HEK293 (cell line): ENCODE results near the gene DCP1A.

Experiments used
- CTCF ChIA-PET: fragments of 350-600 bp; formaldehyde crosslinking; extraction: SDS; loops from one replicate; lab custom pipeline; 2021; ENCODE audit warnings: antibody characterized with exemption; lab: Yijun Ruan, JAX
- POLR2A ChIA-PET: fragments of 300-600 bp; formaldehyde crosslinking; extraction: SDS; loops from one replicate; lab custom pipeline; 2020; ENCODE audit warnings: antibody characterized with exemption, inconsistent platforms; lab: Yijun Ruan, JAX
- H3K27ac ChIP-seq: fragments of 200-500 bp; sonication (Bioruptor generic); 2 replicates; pipeline ENCODE4 v1.5.1; 2014; ENCODE audit warnings: low read depth, low read length, control low read depth, inconsistent platforms; ENCODE audit errors: extremely low read depth
- H3K36me3 ChIP-seq, 2 experiments: fragments of 200-500 bp in 1 of 2; sonication (Bioruptor generic) in 1 of 2; 1 replicate in 1 of 2; 2 replicates in 1 of 2; pipeline ENCODE4 v1.5.1; 2014 to 2017; ENCODE audit warnings: inconsistent platforms in 2 of 2, low read length in 2 of 2; ENCODE audit not compliant: control insufficient read depth in 2 of 2, insufficient read depth in 1 of 2
- H3K4me1 ChIP-seq: fragments of 200-500 bp; sonication (Bioruptor generic); 2 replicates; pipeline ENCODE4 v1.5.1; 2014; ENCODE audit warnings: mild to moderate bottlenecking, low read length, inconsistent platforms; ENCODE audit not compliant: control insufficient read depth, insufficient read depth
- H3K4me3 ChIP-seq: 2 replicates; pipeline ENCODE4 v1.5.1; 2011; ENCODE audit warnings: low read depth, mild to moderate bottlenecking, control low read depth, low read length, moderate library complexity
- H3K9me3 ChIP-seq: fragments of 200-500 bp; sonication (Bioruptor generic); 2 replicates; pipeline ENCODE4 v1.5.1; 2014; ENCODE audit warnings: low read depth, low read length, inconsistent platforms; ENCODE audit not compliant: control insufficient read depth, insufficient read depth
- EGR2 ChIP-seq: fragments of 450-650 bp; formaldehyde crosslinking; IDR thresholded peaks from 2 replicates; pipeline ENCODE4 v1.5.1; 2016; ENCODE audit warnings: low read depth, missing biosample characterization, missing genetic modification characterization
- HOXD13 ChIP-seq: sonication (generic); formaldehyde crosslinking; IDR thresholded peaks from 2 replicates; pipeline ENCODE4 v1.8.0; 2022; ENCODE audit warnings: missing genetic modification reagents, borderline replicate concordance
- KLF8 ChIP-seq: fragments of 450-650 bp; formaldehyde crosslinking; IDR thresholded peaks from 2 replicates; pipeline ENCODE4 v1.5.1; 2016; ENCODE audit warnings: missing biosample characterization, missing genetic modification characterization
- MZF1 ChIP-seq: fragments of 450-650 bp; formaldehyde crosslinking; IDR thresholded peaks from 2 replicates; pipeline ENCODE4 v1.5.1; 2017; ENCODE audit warnings: missing biosample characterization, missing genetic modification characterization, borderline replicate concordance
- OSR2 ChIP-seq: fragments of 450-650 bp; formaldehyde crosslinking; IDR thresholded peaks from 2 replicates; pipeline ENCODE4 v1.5.1; 2016; ENCODE audit warnings: missing biosample characterization, missing genetic modification characterization
- SP3 ChIP-seq: fragments of 450-650 bp; formaldehyde crosslinking; IDR thresholded peaks from 2 replicates; pipeline ENCODE4 v1.5.1; 2016; ENCODE audit warnings: missing biosample characterization, missing genetic modification characterization
- SP7 ChIP-seq: fragments of 450-650 bp; formaldehyde crosslinking; IDR thresholded peaks from 2 replicates; pipeline ENCODE4 v1.5.1; 2016; ENCODE audit warnings: missing biosample characterization, missing genetic modification characterization
- ZIC2 ChIP-seq: fragments of 450-650 bp; formaldehyde crosslinking; IDR thresholded peaks from 2 replicates; pipeline ENCODE4 v1.5.1; 2016; ENCODE audit warnings: missing biosample characterization, missing genetic modification characterization
- ZNF266 ChIP-seq: fragments of 450-650 bp; formaldehyde crosslinking; IDR thresholded peaks from 2 replicates; pipeline ENCODE4 v1.5.1; 2016; ENCODE audit warnings: missing biosample characterization, missing genetic modification characterization, low read depth
- ZNF335 ChIP-seq: fragments of 450-650 bp; formaldehyde crosslinking; conservative IDR thresholded peaks from 2 replicates; pipeline ENCODE4 v1.5.1; 2016; ENCODE audit warnings: missing biosample characterization, missing genetic modification characterization
- ZNF561 ChIP-seq: fragments of 450-650 bp; IDR thresholded peaks from 2 replicates; pipeline ENCODE4 v1.5.1; 2018; ENCODE audit warnings: missing biosample characterization, missing genetic modification characterization, borderline replicate concordance
- ZNF658 ChIP-seq: fragments of 450-650 bp; formaldehyde crosslinking; IDR thresholded peaks from 2 replicates; pipeline ENCODE4; 2016; ENCODE audit warnings: missing biosample characterization, missing genetic modification characterization
- ZNF660 ChIP-seq: fragments of 450-650 bp; IDR thresholded peaks from 2 replicates; pipeline ENCODE4 v1.5.1; 2018; ENCODE audit warnings: missing biosample characterization, mild to moderate bottlenecking, missing genetic modification characterization
- ZNF677 ChIP-seq: fragments of 450-650 bp; IDR thresholded peaks from 2 replicates; pipeline ENCODE4 v1.5.0; 2018; ENCODE audit warnings: missing biosample characterization, mild to moderate bottlenecking, missing genetic modification characterization, moderate library complexity
- ZNF792 ChIP-seq: fragments of 450-650 bp; formaldehyde crosslinking; IDR thresholded peaks from 2 replicates; pipeline ENCODE4 v1.5.1; 2016; ENCODE audit warnings: missing biosample characterization, missing genetic modification characterization
- ZNF830 ChIP-seq: fragments of 450-650 bp; IDR thresholded peaks from 2 replicates; pipeline ENCODE4 v1.5.0; 2018; ENCODE audit warnings: missing biosample characterization, missing genetic modification characterization, low read depth, mild to moderate bottlenecking, moderate library complexity
- TF ChIP-seq, protein P1 (sequence below): fragments of 450-650 bp; formaldehyde crosslinking; IDR thresholded peaks from 2 replicates; pipeline ENCODE4 v1.5.1; 2016; ENCODE audit warnings: missing biosample characterization, missing genetic modification characterization, low read depth
- TF ChIP-seq, protein P2 (sequence below): fragments of 450-650 bp; formaldehyde crosslinking; IDR thresholded peaks from 2 replicates; pipeline ENCODE4 v1.5.1; 2016; ENCODE audit warnings: missing biosample characterization, missing genetic modification characterization
- TF ChIP-seq, protein P3 (sequence below): fragments of 450-650 bp; formaldehyde crosslinking; IDR thresholded peaks from 2 replicates; pipeline ENCODE4 v1.5.1; 2016; ENCODE audit warnings: missing biosample characterization, missing genetic modification characterization
- TF ChIP-seq, protein P4 (sequence below): fragments of 450-650 bp; formaldehyde crosslinking; IDR thresholded peaks from 2 replicates; pipeline ENCODE4 v1.5.1; 2017; ENCODE audit warnings: missing biosample characterization, mild to moderate bottlenecking, missing genetic modification characterization, moderate library complexity
- TF ChIP-seq, protein P5 (sequence below): fragments of 450-650 bp; formaldehyde crosslinking; optimal IDR thresholded peaks from 2 replicates; pipeline ENCODE3; 2016; ENCODE audit warnings: missing biosample characterization, mild to moderate bottlenecking, missing genetic modification characterization

The DCP1A gene

DNA sequence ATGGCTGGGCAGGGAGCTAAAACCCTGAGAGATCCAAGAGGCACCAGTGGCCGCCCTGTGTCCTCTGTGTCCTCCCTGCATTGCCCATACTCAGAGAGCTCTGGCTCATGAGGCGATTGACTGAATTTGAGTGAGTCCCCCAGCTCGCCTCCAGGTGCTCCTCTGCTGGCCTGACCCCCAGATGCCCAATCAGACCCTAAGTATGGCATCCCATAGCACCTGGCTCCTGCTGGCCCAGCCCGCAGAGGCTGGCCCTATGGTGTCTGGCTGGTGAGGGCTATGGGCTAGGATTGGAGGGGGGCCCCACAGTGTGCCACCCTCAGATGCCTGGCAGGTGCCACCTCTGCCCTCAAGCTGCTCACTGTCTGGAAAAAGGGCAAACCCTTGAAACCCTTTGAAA, 89.9 kb downstream of the DCP1A start:
- CTCF ChIA-PET = interaction anchor here (0.6 to 0.9 kb wide), 2 partner anchors 12 to 288 kb away, joined by 3 to 4 read pairs; no protein-coding TSS in a partner anchor
- H3K27ac ChIP-seq = no peak overlapping the region
- TF ChIP-seq HOXD13 (CRISPR knock-in tag) (no peak), ZNF830 (tag by site-specific recombination) (no peak), OSR2 (tag by site-specific recombination) (no peak)
- no peaks in the 10 kb centered on the region for H3K4me1 ChIP-seq
- peaks cover 0 to 5% of the 10 kb centered on the region in 2 experiments; a peak in 1 of 3 replicates for H3K36me3 ChIP-seq
- H3K4me3 ChIP-seq = no peak overlapping the region
- no peaks in the 10 kb centered on the region for H3K9me3 ChIP-seq
- POLR2A ChIA-PET = no interaction called here

DNA sequence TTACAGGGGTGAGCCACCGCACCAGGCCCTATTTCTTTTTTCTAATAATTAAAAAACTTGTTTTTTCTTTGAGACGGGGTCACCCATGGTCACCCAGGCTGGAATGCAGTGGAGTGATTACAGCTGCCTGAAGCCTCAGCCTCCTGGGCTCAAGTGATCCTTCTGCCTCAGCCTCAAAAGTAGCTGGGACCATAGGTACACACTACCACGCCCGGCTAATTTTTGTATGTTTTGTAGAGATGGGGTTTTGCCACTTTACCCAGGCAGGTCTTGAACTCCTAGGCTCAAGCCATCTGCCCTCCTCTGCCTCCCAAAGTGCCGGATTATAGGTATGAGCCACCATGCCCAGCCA, 90.7 kb downstream of the DCP1A start:
- TF ChIP-seq MZF1 (tag by site-specific recombination) (no peak), ZNF677 (tag by site-specific recombination) (no peak), EGR2 (tag by site-specific recombination) (no peak)
- TF ChIP-seq, protein P1, sequence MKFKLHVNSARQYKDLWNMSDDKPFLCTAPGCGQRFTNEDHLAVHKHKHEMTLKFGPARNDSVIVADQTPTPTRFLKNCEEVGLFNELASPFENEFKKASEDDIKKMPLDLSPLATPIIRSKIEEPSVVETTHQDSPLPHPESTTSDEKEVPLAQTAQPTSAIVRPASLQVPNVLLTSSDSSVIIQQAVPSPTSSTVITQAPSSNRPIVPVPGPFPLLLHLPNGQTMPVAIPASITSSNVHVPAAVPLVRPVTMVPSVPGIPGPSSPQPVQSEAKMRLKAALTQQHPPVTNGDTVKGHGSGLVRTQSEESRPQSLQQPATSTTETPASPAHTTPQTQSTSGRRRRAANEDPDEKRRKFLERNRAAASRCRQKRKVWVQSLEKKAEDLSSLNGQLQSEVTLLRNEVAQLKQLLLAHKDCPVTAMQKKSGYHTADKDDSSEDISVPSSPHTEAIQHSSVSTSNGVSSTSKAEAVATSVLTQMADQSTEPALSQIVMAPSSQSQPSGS (tag by site-specific recombination) = no peak
- TF ChIP-seq, protein P2, sequence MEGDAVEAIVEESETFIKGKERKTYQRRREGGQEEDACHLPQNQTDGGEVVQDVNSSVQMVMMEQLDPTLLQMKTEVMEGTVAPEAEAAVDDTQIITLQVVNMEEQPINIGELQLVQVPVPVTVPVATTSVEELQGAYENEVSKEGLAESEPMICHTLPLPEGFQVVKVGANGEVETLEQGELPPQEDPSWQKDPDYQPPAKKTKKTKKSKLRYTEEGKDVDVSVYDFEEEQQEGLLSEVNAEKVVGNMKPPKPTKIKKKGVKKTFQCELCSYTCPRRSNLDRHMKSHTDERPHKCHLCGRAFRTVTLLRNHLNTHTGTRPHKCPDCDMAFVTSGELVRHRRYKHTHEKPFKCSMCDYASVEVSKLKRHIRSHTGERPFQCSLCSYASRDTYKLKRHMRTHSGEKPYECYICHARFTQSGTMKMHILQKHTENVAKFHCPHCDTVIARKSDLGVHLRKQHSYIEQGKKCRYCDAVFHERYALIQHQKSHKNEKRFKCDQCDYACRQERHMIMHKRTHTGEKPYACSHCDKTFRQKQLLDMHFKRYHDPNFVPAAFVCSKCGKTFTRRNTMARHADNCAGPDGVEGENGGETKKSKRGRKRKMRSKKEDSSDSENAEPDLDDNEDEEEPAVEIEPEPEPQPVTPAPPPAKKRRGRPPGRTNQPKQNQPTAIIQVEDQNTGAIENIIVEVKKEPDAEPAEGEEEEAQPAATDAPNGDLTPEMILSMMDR = no peak
- Histone ChIP-seq H3K4me3 (no peak overlapping the region), H3K4me1 (no peaks in the 10 kb centered on the region), H3K9me3 (no peaks in the 10 kb centered on the region), H3K27ac (no peak overlapping the region), H3K36me3 (peaks cover 0 to 5% of the 10 kb centered on the region in 2 experiments; a peak in 1 of 3 replicates)
- POLR2A ChIA-PET = no interaction called here
- CTCF ChIA-PET = no interaction called here

DNA sequence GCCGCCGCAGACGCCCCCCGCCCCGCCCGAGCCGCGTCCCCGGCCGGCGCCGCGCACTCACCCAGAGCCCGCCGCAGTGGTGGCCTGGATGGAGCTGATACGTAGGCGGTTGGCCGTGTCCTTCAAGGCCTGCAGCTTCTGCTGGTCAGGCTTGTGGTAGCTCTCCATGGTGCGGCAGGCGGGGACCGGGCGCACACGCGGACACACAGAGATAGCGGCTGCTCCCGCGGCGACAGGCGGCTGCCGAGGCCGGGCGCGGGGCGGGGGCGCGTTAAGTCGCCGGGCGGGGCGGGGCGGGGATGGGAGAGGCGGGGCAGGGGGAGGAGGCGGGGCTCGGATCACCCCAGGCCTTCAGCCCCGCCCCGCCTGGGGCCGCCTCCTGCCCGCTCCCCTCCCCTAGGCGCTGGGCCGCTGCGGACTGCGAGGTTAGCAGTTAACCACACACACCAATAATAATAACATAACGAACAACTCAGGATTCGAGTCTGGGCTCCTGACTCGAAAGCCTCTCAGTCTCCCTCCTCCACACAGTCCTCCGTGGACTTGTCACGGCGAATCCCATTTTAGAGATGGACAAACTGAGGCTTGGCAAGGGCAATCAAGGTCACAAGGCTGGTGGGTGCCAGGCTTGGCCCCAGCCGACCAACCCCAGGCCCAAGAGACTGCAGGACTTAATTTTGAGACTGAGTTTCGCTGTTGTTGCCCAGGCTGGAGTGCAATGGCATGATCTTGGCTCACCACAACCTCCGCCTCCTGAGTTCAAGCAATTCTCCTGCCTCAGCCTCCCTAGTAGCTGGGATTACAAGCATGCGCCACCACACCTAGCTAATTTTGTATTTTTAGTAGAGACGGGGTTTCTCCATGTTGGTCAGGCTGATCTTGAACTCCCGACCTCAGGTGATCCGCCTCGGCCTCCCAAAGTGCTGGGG, 91.3 kb downstream of the DCP1A start, which contains the start of gene TKT:
Gene TKT (minus strand): TSS at position 248 of the 929 bp plus-strand sequence. CDS start 80 bp downstream, at position 168.
- ChIA-PET CTCF (interaction anchor here (0.9 kb wide), 1 partner anchor 142 kb away, joined by 3 read pairs; no protein-coding TSS in a partner anchor), POLR2A (interaction anchor here (1.4 kb wide), 1 partner anchor 14 kb away, joined by 3 read pairs; no protein-coding TSS in a partner anchor)
- peak within 1 kb of the TSS; percentile 91 for H3K27ac ChIP-seq
- H3K4me1 ChIP-seq = no peaks in the 10 kb centered on the region
- peak within 1 kb of the TSS; percentile 88 for H3K4me3 ChIP-seq
- peaks cover 0 to 11% of the 10 kb centered on the region in 2 experiments; a peak in 1 of 3 replicates for H3K36me3 ChIP-seq
- H3K9me3 ChIP-seq = no peaks in the 10 kb centered on the region
- TF ChIP-seq, protein P3, sequence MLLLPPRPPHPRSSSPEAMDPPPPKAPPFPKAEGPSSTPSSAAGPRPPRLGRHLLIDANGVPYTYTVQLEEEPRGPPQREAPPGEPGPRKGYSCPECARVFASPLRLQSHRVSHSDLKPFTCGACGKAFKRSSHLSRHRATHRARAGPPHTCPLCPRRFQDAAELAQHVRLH = peak; percentile 34; the same call in 1 of the 2 replicates
- TF ChIP-seq SP3 (tag by site-specific recombination) (peak; percentile 37), ZNF792 (tag by site-specific recombination) (no peak), ZNF266 (tag by site-specific recombination) (no peak), ZNF660 (peak; percentile 54), ZIC2 (tag by site-specific recombination) (peak; percentile 67), SP7 (0 out of 2 replicates have a peak, but pooled peaks have one; percentile 26), ZNF561 (tag by site-specific recombination) (0 out of 2 replicates have a peak, but pooled peaks have one; percentile 26), ZNF335 (tag by site-specific recombination) (peak; percentile 85), KLF8 (tag by site-specific recombination) (peak; percentile 70; the same call in 1 of the 2 replicates), ZNF658 (no peak)
- TF ChIP-seq, protein P4, sequence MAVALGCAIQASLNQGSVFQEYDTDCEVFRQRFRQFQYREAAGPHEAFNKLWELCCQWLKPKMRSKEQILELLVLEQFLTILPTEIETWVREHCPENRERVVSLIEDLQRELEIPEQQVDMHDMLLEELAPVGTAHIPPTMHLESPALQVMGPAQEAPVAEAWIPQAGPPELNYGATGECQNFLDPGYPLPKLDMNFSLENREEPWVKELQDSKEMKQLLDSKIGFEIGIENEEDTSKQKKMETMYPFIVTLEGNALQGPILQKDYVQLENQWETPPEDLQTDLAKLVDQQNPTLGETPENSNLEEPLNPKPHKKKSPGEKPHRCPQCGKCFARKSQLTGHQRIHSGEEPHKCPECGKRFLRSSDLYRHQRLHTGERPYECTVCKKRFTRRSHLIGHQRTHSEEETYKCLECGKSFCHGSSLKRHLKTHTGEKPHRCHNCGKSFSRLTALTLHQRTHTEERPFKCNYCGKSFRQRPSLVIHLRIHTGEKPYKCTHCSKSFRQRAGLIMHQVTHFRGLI (tag by site-specific recombination) = peak; percentile 75
- TF ChIP-seq, protein P5, sequence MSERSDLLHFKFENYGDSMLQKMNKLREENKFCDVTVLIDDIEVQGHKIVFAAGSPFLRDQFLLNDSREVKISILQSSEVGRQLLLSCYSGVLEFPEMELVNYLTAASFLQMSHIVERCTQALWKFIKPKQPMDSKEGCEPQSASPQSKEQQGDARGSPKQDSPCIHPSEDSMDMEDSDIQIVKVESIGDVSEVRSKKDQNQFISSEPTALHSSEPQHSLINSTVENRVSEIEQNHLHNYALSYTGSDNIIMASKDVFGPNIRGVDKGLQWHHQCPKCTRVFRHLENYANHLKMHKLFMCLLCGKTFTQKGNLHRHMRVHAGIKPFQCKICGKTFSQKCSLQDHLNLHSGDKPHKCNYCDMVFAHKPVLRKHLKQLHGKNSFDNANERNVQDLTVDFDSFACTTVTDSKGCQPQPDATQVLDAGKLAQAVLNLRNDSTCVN (tag by site-specific recombination) = peak; percentile 81
